GM19328 (cell line): ENCODE measurements around the gene DRC3.

Experiments
- ATAC-seq: cut with Tn5 transposase; IDR thresholded peaks from one replicate; pipeline ENCODE4 v1.9.1; 2021; ENCODE audit warnings: mild to moderate bottlenecking, moderate library complexity; ENCODE audit not compliant: unreplicated experiment

DRC3 gene

DNA sequence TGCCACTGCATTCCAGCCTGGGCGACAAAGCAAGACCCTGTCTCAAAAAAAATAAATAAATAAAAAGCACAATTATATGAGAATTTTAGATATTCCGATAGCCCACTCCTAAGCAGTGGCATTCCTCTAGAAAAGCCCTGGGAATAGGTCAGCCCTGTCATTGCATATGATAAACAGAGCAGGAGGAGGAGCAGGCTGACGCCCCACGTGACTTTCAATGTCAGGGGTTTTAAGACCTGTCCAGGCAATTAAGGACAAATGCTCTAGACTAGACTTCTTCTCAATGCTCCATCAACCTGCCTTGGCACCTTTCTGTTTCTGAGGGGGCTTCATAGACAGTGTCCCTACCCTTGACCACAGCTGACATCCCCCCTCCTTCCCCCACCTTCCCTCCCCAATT, 8.0 kb upstream of the DRC3 start:
- ATAC-seq, result no peak

DNA sequence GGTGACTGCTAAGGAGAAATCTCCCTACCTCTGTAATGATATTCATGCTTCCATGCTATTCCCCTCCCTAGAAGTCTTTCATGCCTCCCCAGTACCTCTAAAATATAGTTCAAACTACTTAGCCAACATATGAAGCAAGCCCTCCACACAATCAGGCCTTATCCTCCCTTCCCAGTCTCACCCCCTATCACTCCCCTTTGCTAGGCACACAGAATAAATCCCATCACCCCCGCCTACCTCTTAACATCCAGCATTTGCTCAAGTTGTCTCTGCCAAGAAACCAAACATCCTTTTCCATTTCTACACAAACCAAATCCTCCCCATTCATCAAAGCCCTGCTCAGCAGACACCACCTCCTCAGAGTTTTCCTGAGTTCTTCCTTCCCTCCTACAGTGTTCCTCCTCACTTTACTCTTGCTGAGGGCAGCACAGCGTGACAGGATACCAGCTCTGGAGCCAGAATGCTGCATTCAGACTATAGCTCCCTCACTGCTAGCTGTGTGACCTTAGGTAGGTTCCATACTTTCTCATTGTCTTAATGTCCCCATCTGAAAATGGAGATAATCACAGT, 7.4 kb upstream of the DRC3 start:
- no peak for ATAC-seq

- no peak for ATAC-seq
Observed at GRCh38 chr17:17966399-17966798, 6.3 kb upstream of the DRC3 start.

- ATAC-seq, result no peak
Observed at GRCh38 chr17:17970699-17971430, 1.8 kb upstream of the DRC3 start.

GRCh38 chr17:17971431-17972125, 1.1 kb upstream of the DRC3 start:
- no peak for ATAC-seq

- ATAC-seq, result no peak
Observed at GRCh38 chr17:17972952-17973254, 241 bp downstream of the DRC3 start.

DNA sequence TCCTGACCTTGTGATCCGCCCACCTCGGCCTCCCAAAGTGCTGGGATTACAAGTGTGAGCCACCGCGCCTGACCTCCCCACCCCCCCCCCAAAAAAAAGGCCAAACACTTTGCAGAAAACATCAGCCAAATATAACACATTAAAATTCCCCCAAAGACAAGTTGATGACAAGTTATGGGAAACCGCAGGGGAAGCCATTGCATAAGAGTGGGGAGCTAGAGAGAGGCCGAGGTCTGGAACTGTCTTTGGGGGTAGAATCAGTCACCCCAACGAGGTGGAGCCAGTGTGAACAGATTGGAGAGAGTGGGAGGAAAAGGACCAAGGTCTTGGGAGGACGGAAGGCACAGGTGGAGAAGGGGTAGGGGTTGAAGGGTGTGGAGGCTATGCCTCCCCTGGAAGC, 2.8 kb downstream of the DRC3 start:
- ATAC-seq, result no peak

- ATAC-seq, result no peak
Observed at GRCh38 chr17:17976931-17977570, 4.4 kb downstream of the DRC3 start.

GRCh38 chr17:17978481-17979424, 6.1 kb downstream of the DRC3 start:
- no peak for ATAC-seq

DNA sequence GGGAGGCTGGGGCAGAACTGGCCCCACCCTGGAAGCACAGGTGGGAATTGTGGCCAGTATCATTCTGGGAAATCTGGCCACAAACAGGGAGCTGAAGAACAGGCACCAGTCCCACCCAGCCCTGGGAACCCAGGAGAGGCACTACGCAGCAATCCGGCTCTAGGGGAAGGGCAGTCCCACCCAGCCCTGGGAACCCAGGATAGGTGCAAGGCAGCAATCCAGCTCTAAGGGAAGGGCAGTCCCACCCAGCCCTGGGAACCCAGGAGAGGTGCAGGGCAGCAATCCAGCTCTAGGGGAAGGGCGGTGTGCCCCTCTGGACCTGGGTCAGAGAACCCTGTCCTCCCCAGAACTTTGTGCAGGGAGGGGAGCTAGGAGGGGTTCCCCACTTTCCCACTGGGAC, 7.1 kb downstream of the DRC3 start:
- no peak for ATAC-seq

DNA sequence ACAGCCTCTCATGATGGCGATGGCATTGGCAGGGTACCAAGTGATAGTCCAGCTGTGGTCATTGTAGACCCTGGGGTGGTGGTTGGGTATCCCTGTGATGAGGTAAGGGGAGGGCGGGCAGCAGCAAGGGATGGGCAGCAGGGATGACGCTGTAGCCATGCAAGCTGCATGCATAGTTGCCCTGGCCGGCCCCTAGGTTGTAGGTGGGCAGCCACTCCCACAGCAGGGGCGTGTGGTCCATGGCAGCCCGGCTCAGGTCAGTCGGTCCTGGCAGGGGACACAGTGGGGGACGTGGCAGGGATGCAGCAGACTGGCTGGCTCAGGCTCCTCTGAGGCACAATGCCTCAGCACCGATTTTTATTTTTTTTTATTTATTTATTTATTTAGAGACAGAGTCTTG, 8.7 kb downstream of the DRC3 start:
- no peak for ATAC-seq

DNA sequence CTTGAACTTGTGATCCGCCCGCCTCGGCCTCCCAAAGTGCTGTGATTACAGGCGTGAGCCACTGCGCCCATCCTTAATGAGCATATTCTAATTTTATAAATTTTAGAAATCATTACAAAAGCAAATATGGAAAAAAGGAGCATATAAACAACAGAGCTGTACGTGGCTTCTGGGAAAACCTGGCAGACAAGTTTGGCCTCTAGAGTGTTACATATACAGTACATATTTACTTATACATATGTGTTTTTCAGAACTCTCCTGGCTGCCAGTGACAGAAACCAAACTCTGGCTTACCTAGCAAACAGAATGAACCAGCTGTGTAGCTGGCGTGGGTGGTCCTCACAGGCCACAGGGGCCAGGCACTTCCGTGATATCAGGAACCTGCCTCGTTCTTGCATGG, 10.1 kb downstream of the DRC3 start:
- ATAC-seq, result no peak

GRCh38 chr17:17983376-17983775, 10.7 kb downstream of the DRC3 start:
- no peak for ATAC-seq

GRCh38 chr17:17983776-17984175, 11.1 kb downstream of the DRC3 start:
- no peak for ATAC-seq

GRCh38 chr17:17985153-17985552, 12.5 kb downstream of the DRC3 start:
- ATAC-seq, result no peak

- no peak for ATAC-seq
Observed at GRCh38 chr17:17985555-17985954, 12.9 kb downstream of the DRC3 start.

DNA sequence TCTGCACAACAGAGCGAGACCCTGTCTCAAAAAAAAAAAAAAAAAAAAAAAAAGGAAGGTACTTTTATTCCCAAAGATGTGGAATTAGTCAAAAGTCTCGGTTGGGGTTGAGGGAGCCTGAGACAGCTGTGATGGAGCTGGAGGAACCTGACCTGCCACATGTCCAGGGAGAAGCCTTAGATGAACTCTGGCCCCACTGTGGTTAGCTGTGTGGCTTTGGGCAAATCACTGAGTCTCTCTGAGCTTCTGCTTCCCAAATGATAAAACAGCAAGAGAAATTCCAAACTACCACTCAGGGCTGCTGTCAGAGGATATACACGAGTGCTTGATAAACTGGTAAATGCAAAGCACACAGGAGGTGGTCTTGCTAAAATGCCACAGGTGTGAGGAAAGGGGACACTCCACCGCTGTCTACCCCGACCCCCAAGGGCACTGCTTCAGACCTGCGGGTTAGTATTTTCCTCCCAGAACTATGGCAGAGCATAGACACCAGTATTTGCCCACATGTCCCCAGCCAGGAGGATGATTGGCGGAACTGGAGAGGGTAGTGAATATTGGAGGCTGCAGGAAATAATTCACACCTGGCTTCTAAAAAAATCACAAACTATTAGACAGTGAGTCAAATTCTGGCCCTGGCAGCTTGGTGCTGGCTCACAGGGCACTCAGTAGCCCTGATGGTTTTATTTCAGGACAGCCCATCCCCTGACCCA, 14.7 kb downstream of the DRC3 start:
- ATAC-seq, result no peak

DNA sequence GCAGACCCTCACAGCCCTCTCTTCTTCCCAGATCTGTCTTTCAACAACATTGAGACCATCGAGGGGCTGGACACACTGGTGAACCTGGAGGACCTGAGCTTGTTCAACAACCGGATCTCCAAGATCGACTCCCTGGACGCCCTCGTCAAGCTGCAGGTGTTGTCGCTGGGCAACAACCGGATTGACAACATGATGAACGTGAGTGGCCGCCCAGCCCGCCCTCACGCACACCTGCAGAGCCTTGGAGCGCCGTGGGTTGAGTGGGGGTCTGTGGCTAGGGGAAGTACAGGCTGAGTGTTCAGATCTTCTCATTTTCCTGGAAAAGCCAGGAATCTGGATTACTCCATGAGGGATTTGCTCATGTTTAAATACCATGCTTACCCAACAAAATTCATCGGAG, 15.2 kb downstream of the DRC3 start:
- no peak for ATAC-seq

- ATAC-seq, result no peak
Observed at GRCh38 chr17:17988427-17988945, 15.8 kb downstream of the DRC3 start.

DNA sequence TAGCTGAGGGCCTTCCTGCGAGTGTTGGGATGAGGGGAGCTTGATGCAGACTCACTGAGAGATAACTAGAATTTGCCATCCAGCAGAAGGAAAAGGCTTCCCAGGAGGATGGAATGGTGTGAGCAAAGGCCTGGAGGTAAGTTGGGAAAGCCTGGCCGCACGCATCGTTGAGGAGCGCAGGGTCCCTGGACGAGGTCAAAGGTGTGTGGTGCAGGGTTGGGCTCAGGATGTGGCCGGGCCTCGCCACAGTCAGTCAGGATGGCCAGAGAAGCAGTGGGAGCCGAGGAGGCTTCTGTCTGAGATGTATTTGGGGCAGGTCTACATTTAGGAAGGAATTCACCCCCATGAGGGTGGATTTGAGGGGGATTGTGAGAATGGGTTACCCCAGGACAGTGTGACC, 16.4 kb downstream of the DRC3 start:
- ATAC-seq, result no peak
